DOHH2 (cell line): ENCODE data around the gene MIA.

Experiments
- H3F3A ChIP-seq: fragments of 200-600 bp; sonication (generic), shearing (Covaris generic); 2 replicates; pipeline ENCODE4 v1.6.0; 2016; ENCODE audit warnings: antibody characterized with exemption, mild to moderate bottlenecking; ENCODE audit not compliant: control insufficient read depth, insufficient read depth
- H3K27ac ChIP-seq: fragments of 200-600 bp; sonication (generic); 2 replicates; pipeline ENCODE4 v1.5.1; 2014; ENCODE audit warnings: low read depth, mild to moderate bottlenecking, low read length, moderate library complexity
- H3K27me3 ChIP-seq: fragments of 200-600 bp; sonication (generic); 2 replicates; pipeline ENCODE4 v1.6.1; 2014; ENCODE audit warnings: mild to moderate bottlenecking, low read length, mixed read lengths; ENCODE audit not compliant: control insufficient read depth
- H3K36me3 ChIP-seq: fragments of 200-600 bp; sonication (generic); 2 replicates; pipeline ENCODE4 v1.6.1; 2014; ENCODE audit warnings: mild to moderate bottlenecking, low read length, moderate library complexity, mixed read lengths; ENCODE audit not compliant: control insufficient read depth
- H3K4me1 ChIP-seq: fragments of 200-600 bp; sonication (generic); 2 replicates; pipeline ENCODE4 v1.6.1; 2014; ENCODE audit warnings: mild to moderate bottlenecking, low read length, mixed read lengths; ENCODE audit not compliant: control insufficient read depth
- H3K4me2 ChIP-seq: fragments of 200-600 bp; sonication (generic); 2 replicates; pipeline ENCODE4 v1.6.0; 2014; ENCODE audit warnings: mild to moderate bottlenecking, low read length, moderate library complexity
- H3K4me3 ChIP-seq: fragments of 200-600 bp; sonication (generic); 2 replicates; pipeline ENCODE4 v1.5.1; 2014; ENCODE audit warnings: mild to moderate bottlenecking, low read length, mixed read lengths
- H3K79me2 ChIP-seq: fragments of 200-600 bp; sonication (generic); 2 replicates; pipeline ENCODE4 v1.6.1; 2014; ENCODE audit warnings: mild to moderate bottlenecking, low read length, mixed read lengths; ENCODE audit not compliant: control insufficient read depth
- H3K9me2 ChIP-seq: fragments of 200-600 bp; sonication (generic); replicated peaks from 2 replicates; pipeline ENCODE4 v1.6.1; 2014; ENCODE audit warnings: mild to moderate bottlenecking, low read length, mixed read lengths; ENCODE audit not compliant: control insufficient read depth
- H3K9me3 ChIP-seq: fragments of 200-600 bp; sonication (generic); 2 replicates; pipeline ENCODE4 v1.6.1; 2014; ENCODE audit warnings: antibody characterized with exemption, low read length, mixed read lengths; ENCODE audit not compliant: control insufficient read depth, insufficient read depth
- H4K20me1 ChIP-seq: fragments of 200-600 bp; sonication (generic); 2 replicates; pipeline ENCODE4 v1.6.0; 2014; ENCODE audit warnings: low read depth, mild to moderate bottlenecking, antibody characterized with exemption, low read length, moderate library complexity; ENCODE audit not compliant: control insufficient read depth, insufficient read depth
- CTCF ChIP-seq: fragments of 200-600 bp; sonication (generic); IDR thresholded peaks from one replicate; pipeline ENCODE4 v1.5.1; 2014; ENCODE audit warnings: antibody characterized with exemption, mild to moderate bottlenecking, low read depth, low read length; ENCODE audit not compliant: poor library complexity, severe bottlenecking
- EZH2phosphoT487 ChIP-seq: fragments of 200-600 bp; sonication (generic); IDR thresholded peaks from 2 replicates; pipeline ENCODE4 v1.6.1; 2017; ENCODE audit warnings: borderline replicate concordance, mild to moderate bottlenecking, antibody characterized with exemption, low read length, moderate library complexity, mixed read lengths

MIA gene

GRCh38 chr19:40755248-40755624 is 20.1 kb upstream of the MIA start:
- H3K4me3 ChIP-seq, result peak overlapping the region; percentile 24; the same call in 1 of the 2 replicates
- peak overlapping the region; percentile 70 for H3K4me2 ChIP-seq
- no peak overlapping the region for H3K27ac ChIP-seq
- no peaks in the 10 kb centered on the region for H3K9me2 ChIP-seq
- peaks cover 86% of the 10 kb centered on the region for H3K79me2 ChIP-seq
- TF ChIP-seq EZH2phosphoT487 (no peak), CTCF (no peak)
- H4K20me1 ChIP-seq, result peaks cover 33% of the 10 kb centered on the region
- H3K9me3 ChIP-seq, result no peaks in the 10 kb centered on the region
- H3K36me3 ChIP-seq, result peaks cover 80% of the 10 kb centered on the region
- no peaks in the 10 kb centered on the region for H3K27me3 ChIP-seq
- H3F3A ChIP-seq, result peaks cover 2% of the 10 kb centered on the region; the same call in 1 of the 2 replicates
- peaks cover 40% of the 10 kb centered on the region for H3K4me1 ChIP-seq

GRCh38 chr19:40755791-40756190 is 19.5 kb upstream of the MIA start:
- Histone ChIP-seq H3K4me2 (peak overlapping the region; percentile 70; the same call in 1 of the 2 replicates), H3K27me3 (no peaks in the 10 kb centered on the region), H3K4me1 (peaks cover 40% of the 10 kb centered on the region), H3K9me3 (no peaks in the 10 kb centered on the region), H3K36me3 (peaks cover 85% of the 10 kb centered on the region), H3K4me3 (peak overlapping the region; percentile 24; the same call in 1 of the 2 replicates), H3K27ac (no peak overlapping the region), H3K9me2 (no peaks in the 10 kb centered on the region), H3F3A (peaks cover 2% of the 10 kb centered on the region; the same call in 1 of the 2 replicates), H3K79me2 (peaks cover 92% of the 10 kb centered on the region), H4K20me1 (peaks cover 33% of the 10 kb centered on the region)
- TF ChIP-seq CTCF (no peak), EZH2phosphoT487 (no peak)

- H3K4me2 ChIP-seq, result peak overlapping the region; percentile 11; the same call in 1 of the 2 replicates
- H3K27ac ChIP-seq, result no peak overlapping the region
- TF ChIP-seq CTCF (no peak), EZH2phosphoT487 (no peak)
- H3K36me3 ChIP-seq, result peaks cover 87% of the 10 kb centered on the region
- peaks cover 2% of the 10 kb centered on the region; the same call in 1 of the 2 replicates for H3F3A ChIP-seq
- peaks cover 40% of the 10 kb centered on the region for H3K4me1 ChIP-seq
- H3K9me3 ChIP-seq, result no peaks in the 10 kb centered on the region
- H3K4me3 ChIP-seq, result no peak overlapping the region
- no peaks in the 10 kb centered on the region for H3K27me3 ChIP-seq
- H4K20me1 ChIP-seq, result peaks cover 33% of the 10 kb centered on the region
- no peaks in the 10 kb centered on the region for H3K9me2 ChIP-seq
- H3K79me2 ChIP-seq, result peaks cover 90% of the 10 kb centered on the region
Observed at GRCh38 chr19:40756502-40757110, 18.7 kb upstream of the MIA start.
